Astrocyte of the cerebellum (primary cell): ENCODE measurements around the gene TMEM176A.

Source experiments
- DNase-seq: peaks from one replicate; pipeline ENCODE4 v3.0.0-alpha.2; 2011; ENCODE audit warnings: low read depth
- H3K4me3 ChIP-seq: 2 replicates; pipeline ENCODE4 v1.5.1; 2011; ENCODE audit warnings: mild to moderate bottlenecking, low read depth, low read length, moderate library complexity
- CTCF ChIP-seq: IDR thresholded peaks from 2 replicates; pipeline ENCODE4 v1.5.1; 2012; ENCODE audit warnings: low read length, low read depth, moderate library complexity, mild to moderate bottlenecking; ENCODE audit errors: missing control alignments
- in situ Hi-C: cut with HindIII; loops from 2 replicates; pipeline ENCODE4 v1.10.0; 2017; ENCODE audit warnings: low sequenced_read_pairs

TMEM176A gene

GRCh38 chr7:150851492-150852370 is 51.2 kb downstream of the TMEM176A start:
- H3K4me3 ChIP-seq: no peak overlapping the region
- DNase-seq: no peak
- in situ Hi-C loops: no loop called here
- TF ChIP-seq CTCF: no peak

- no peak within 1 kb of the TSS for H3K4me3 ChIP-seq
- in situ Hi-C loops: no loop called here
- TF ChIP-seq CTCF: no peak
- DNase-seq: no peak
Observed at GRCh38 chr7:150852371-150852905, 51.9 kb downstream of the TMEM176A start, which contains the start of gene AOC1. TSS of gene AOC1 (plus strand) at chr7:150852517. CDS start at chr7:150856471, 3,954 bp downstream.

- DNase-seq: no peak
- no peak overlapping the region for H3K4me3 ChIP-seq
- TF ChIP-seq CTCF: no peak
- in situ Hi-C loops: no loop called here
Observed at GRCh38 chr7:150854066-150855000, 53.8 kb downstream of the TMEM176A start.
